T-helper 1 cell treated with Interleukin-12 subunit alpha and Interleukin-12 subunit beta and Interleukin-4 antibody, amounts not matched to agents 30 ng/mL and 1 ng/mL, for 36 hours (primary cell): Measurements from ENCODE around the gene SLC30A3. TPM values are rescaled to one million over a fixed set of nuclear protein-coding genes. Genes with fewer than 3 reads are reported as not detected.

ENCODE experiments used
- intact Hi-C: fragments of 100-400 bp; cut with micrococcal nuclease; formaldehyde crosslinking; loops from one replicate; pipeline ENCODE4 v1.15.1; 2024
- total RNA-seq: library from RNA; stranded (reverse); gene quantifications from 2 replicates; pipeline ENCODE4 v1.2.3, GENCODE V29; 2022

The SLC30A3 gene
- total RNA-seq, 1 donor from 2014 or later = 0.64 TPM

DNA sequence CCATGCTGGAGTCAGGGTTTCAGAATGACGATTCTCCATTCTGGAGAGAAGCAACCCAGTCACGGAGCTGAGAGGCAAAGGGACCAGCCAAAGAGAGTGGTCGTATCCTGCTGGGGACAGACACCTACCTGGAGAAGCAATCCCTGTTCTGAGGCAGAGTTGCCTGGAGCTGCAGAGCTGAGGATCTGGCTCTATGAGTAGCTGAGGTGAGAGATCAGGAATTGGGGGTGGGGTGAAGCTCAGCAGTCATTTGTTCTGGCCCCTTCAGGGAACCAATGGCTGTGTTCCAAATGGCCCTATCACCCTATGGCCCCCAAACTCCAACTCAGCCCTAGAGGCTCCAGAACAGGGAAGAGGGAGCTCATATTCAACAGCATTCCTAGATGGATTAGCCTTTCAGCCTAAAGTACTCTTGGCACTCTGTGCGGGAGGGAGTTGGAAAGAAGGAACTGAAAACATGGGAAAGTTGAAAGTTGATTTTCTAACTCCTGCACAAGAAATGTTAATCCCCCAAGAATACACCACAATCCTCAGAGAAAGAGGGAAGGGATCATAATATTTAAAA, 54.3 kb downstream of the SLC30A3 start:
- intact Hi-C loops = no loop called here

GRCh38 chr2:27206346-27206745, 56.5 kb downstream of the SLC30A3 start:
- intact Hi-C loops = no loop called here

DNA sequence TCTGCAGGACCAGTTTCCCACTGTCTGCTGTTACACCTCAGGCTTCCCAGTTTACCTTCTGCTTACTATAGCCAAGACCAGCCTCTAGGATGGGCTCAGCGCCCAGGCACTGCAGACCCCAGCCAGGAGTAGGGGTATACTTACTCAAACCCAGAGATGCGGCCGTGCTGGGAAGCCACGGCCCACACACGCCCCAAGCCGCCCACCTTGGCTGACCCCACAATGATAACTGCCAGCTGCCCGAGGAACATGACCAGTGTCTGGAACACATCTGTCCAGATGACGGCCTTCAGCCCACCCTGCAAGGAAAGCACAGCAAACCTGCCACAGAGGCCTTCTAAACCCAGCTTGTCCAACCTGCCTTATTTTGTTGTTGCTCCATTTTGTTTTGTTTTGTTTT, 57.6 kb downstream of the SLC30A3 start:
- intact Hi-C loops = no loop called here

GRCh38 chr2:27204566-27204965, 58.3 kb downstream of the SLC30A3 start:
- intact Hi-C loops = no loop called here

DNA sequence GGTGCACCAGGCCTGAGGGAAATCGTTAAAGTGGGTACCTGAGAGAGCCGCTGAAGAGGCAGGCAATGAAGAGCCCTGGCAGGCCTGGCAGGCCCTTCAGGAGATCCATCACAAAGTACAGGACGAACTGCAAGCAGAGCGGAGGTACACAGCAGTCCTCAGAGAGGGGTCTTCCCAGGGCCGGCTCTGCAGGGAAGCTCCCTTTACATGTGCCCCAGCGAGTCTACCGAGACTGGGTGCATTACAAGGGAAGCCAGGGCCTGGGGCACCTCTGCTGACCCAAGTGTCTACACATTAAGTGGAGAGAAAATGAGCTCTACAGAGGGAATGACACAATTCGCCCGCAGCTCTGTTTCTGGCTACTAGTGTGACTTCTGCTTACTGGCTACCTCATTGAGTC, 59.1 kb downstream of the SLC30A3 start:
- intact Hi-C loops = no loop called here

Other genes starting within 250 kb of the SLC30A3 start
- gene TMEM214, start 230.1 kb downstream of the SLC30A3 start, total RNA-seq = 117 and 125 TPM in 2 replicates
- gene AGBL5, start 211.4 kb downstream of the SLC30A3 start, total RNA-seq = 11.1 and 14.2 TPM in 2 replicates
- gene OST4, start 191.4 kb downstream of the SLC30A3 start, total RNA-seq = 390 and 415 TPM in 2 replicates
- 1.4 and 1.7 TPM in 2 replicates for gene EMILIN1, start 184.4 kb downstream of the SLC30A3 start, total RNA-seq
- 12.4 and 14.3 TPM in 2 replicates for gene KHK, start 176.3 kb downstream of the SLC30A3 start, total RNA-seq
- 3.5 and 3.9 TPM in 2 replicates for gene CGREF1, start 143.9 kb downstream of the SLC30A3 start, total RNA-seq
- gene ABHD1, start 139.2 kb downstream of the SLC30A3 start, total RNA-seq = 0.24 and 0.54 TPM in 2 replicates
- gene PREB, start 128.4 kb downstream of the SLC30A3 start, total RNA-seq = 81.2 and 82.7 TPM in 2 replicates
- gene PRR30, start 123.6 kb downstream of the SLC30A3 start, total RNA-seq = not detected in 2 replicates
- gene TCF23, start 114.0 kb downstream of the SLC30A3 start, total RNA-seq = 0.05 TPM in 2 replicates
- gene ATRAID, start 51.0 kb downstream of the SLC30A3 start, total RNA-seq = 77.9 and 80.9 TPM in 2 replicates
- 46.8 and 54.6 TPM in 2 replicates for gene SLC5A6, start 50.8 kb downstream of the SLC30A3 start, total RNA-seq
- gene CAD, start 45.7 kb downstream of the SLC30A3 start, total RNA-seq = 68.3 and 72.3 TPM in 2 replicates
- gene DNAJC5G, start 12.4 kb upstream of the SLC30A3 start, total RNA-seq = not detected in 2 replicates
- 0.10 TPM in 1 of 2 replicates, not detected in the other for gene TRIM54, start 19.4 kb upstream of the SLC30A3 start, total RNA-seq
- gene UCN, start 45.4 kb upstream of the SLC30A3 start, total RNA-seq = 1.6 and 2.6 TPM in 2 replicates
- gene MPV17, start 60.0 kb upstream of the SLC30A3 start, total RNA-seq = 97.0 and 105 TPM in 2 replicates
- 70.0 and 77.4 TPM in 2 replicates for gene GTF3C2, start 93.7 kb upstream of the SLC30A3 start, total RNA-seq
- 48.3 and 48.7 TPM in 2 replicates for gene EIF2B4, start 107.3 kb upstream of the SLC30A3 start, total RNA-seq
- 128 and 129 TPM in 2 replicates for gene SNX17, start 107.6 kb upstream of the SLC30A3 start, total RNA-seq
- 19.7 and 20.2 TPM in 2 replicates for gene ZNF513, start 117.7 kb upstream of the SLC30A3 start, total RNA-seq
- gene PPM1G, start 146.5 kb upstream of the SLC30A3 start, total RNA-seq = 102 and 105 TPM in 2 replicates
- gene NRBP1, start 165.6 kb upstream of the SLC30A3 start, total RNA-seq = 100 and 104 TPM in 2 replicates
- gene KRTCAP3, start 179.3 kb upstream of the SLC30A3 start, total RNA-seq = 4.8 and 5.5 TPM in 2 replicates
- gene IFT172, start 226.7 kb upstream of the SLC30A3 start, total RNA-seq = 9.7 and 10.1 TPM in 2 replicates
- not detected in 2 replicates for gene FNDC4, start 232.2 kb upstream of the SLC30A3 start, total RNA-seq
- not detected in 2 replicates for gene GCKR, start 233.8 kb upstream of the SLC30A3 start, total RNA-seq